Measurements from ENCODE around the gene BORCS5. TPM values are rescaled to one million over a fixed set of nuclear protein-coding genes. Genes with fewer than 3 reads are reported as not detected.

Gene BORCS5
- total and polyA plus RNA-seq, 2 of the 8 experiments (the other 6 are each of a cell fraction or from before 2014, with no cell fraction given), result 8.3 to 17.4 TPM

GRCh38 chr12:12353276-12353675 lies 3.6 kb upstream of the BORCS5 start (continued):
- TF ChIP-seq ATF2 (IDR thresholded peaks at IDR 0.05; ENCODE audit: low read length) (no peak), BCL11A (IDR thresholded peaks at IDR 0.05; ENCODE audit: low read depth in 2 of 2, low read length in 2 of 2) (no peak), RAD21 (IDR thresholded peaks at IDR 0.05 in 1 of 2, conservative IDR thresholded peaks at IDR 0.05 in 1 of 2; ENCODE audit: low read depth in 2 of 2, low read length in 2 of 2) (no peak), CHD1 (IDR thresholded peaks at IDR 0.05; ENCODE audit: low read depth, low read length) (no peak), JUN (IDR thresholded peaks at IDR 0.05; ENCODE audit: low read depth, low read length) (no peak), SP2 (IDR thresholded peaks at IDR 0.05; ENCODE audit: low read length) (no peak), FOSL1 (IDR thresholded peaks at IDR 0.05; ENCODE audit: insufficient read depth, low read depth, low read length) (no peak), SRF (IDR thresholded peaks at IDR 0.05; ENCODE audit: low read depth, low read length) (no peak), EZH2 (IDR thresholded peaks at IDR 0.05; ENCODE audit: low read depth, low read length, severe bottlenecking) (no peak), RXRA (IDR thresholded peaks at IDR 0.05; ENCODE audit: insufficient read depth, low read depth, low read length) (no peak)
